HepG2 (cell line): Measurements from ENCODE around the gene SATB2. TPM values are rescaled to one million over a fixed set of nuclear protein-coding genes. Genes with fewer than 3 reads are reported as not detected.
A peak's percentile ranks its signal among the peaks of the same experiment; 100 is the strongest.

Experiments used
- CBX2 ChIP-seq, 2 experiments: fragments of 200-600 bp in 1 of 2; sonication (generic); formaldehyde crosslinking in 1 of 2; IDR thresholded peaks; 2 replicates each; pipeline versions ENCODE4 v1.7.0 to v1.8.1; 2018 to 2022; ENCODE audit warnings: low read depth in 2 of 2, low read length in 1 of 2, mild to moderate bottlenecking in 1 of 2, missing genetic modification reagents in 1 of 2
- CEBPB ChIP-seq: IDR thresholded peaks from 2 replicates; pipeline ENCODE4 v1.6.1; 2011; ENCODE audit warnings: low read depth, low read length, improper control_type of control experiment, borderline replicate concordance
- CEBPG ChIP-seq: IDR thresholded peaks from 2 replicates; pipeline ENCODE4 v1.6.1; 2016
- EZH2 ChIP-seq: conservative IDR thresholded peaks from 2 replicates; pipeline ENCODE4 v1.6.1; 2012; ENCODE audit warnings: mild to moderate bottlenecking, low read depth, low read length, moderate library complexity
- KDM6A ChIP-seq: IDR thresholded peaks from 2 replicates; pipeline ENCODE4 v1.6.1; 2016; ENCODE audit warnings: low read depth
- MATR3 ChIP-seq: sonication (generic); formaldehyde crosslinking; IDR thresholded peaks from 2 replicates; pipeline ENCODE4 v1.4.0; 2020; ENCODE audit warnings: missing genetic modification reagents
- NCOR1 ChIP-seq: fragments of 200-600 bp; sonication (generic); IDR thresholded peaks from 2 replicates; pipeline ENCODE4 v1.7.0; 2017; ENCODE audit warnings: antibody characterized with exemption, low read length, borderline replicate concordance
- POLR2AphosphoS2 ChIP-seq: IDR thresholded peaks from 2 replicates; pipeline ENCODE4 v1.6.1; 2011; ENCODE audit warnings: low read depth, low read length, improper control_type of control experiment
- THAP11 ChIP-seq: IDR thresholded peaks from 2 replicates; pipeline ENCODE4 v1.6.1; 2016; ENCODE audit warnings: missing biosample characterization, missing genetic modification reagents
- ZFP36L1 ChIP-seq: sonication (generic); formaldehyde crosslinking; IDR thresholded peaks from 2 replicates; pipeline ENCODE4 v1.8.0; 2022; ENCODE audit warnings: mild to moderate bottlenecking, missing genetic modification reagents, moderate library complexity
- ZNF382 ChIP-seq: sonication (generic); formaldehyde crosslinking; IDR thresholded peaks from 2 replicates; pipeline ENCODE4 v1.5.0; 2020; ENCODE audit warnings: missing genetic modification reagents, mild to moderate bottlenecking, borderline replicate concordance
- ZNF557 ChIP-seq: sonication (generic); formaldehyde crosslinking; IDR thresholded peaks from 2 replicates; pipeline ENCODE4 v1.4.0; 2020; ENCODE audit warnings: missing genetic modification reagents
- ZNF577 ChIP-seq: sonication (generic); formaldehyde crosslinking; IDR thresholded peaks from 2 replicates; pipeline ENCODE4 v1.4.0; 2020; ENCODE audit warnings: mild to moderate bottlenecking, low read depth, missing genetic modification reagents, borderline replicate concordance
- ZNF660 ChIP-seq: sonication (generic); formaldehyde crosslinking; IDR thresholded peaks from 2 replicates; pipeline ENCODE4 v1.5.1; 2020; ENCODE audit warnings: mild to moderate bottlenecking, low read depth, missing genetic modification reagents, borderline replicate concordance
- ZNF790 ChIP-seq: sonication (generic); formaldehyde crosslinking; IDR thresholded peaks from 2 replicates; pipeline ENCODE4 v1.8.0; 2022; ENCODE audit warnings: missing genetic modification reagents, mild to moderate bottlenecking, borderline replicate concordance
- ZNF841 ChIP-seq: sonication (generic); formaldehyde crosslinking; IDR thresholded peaks from 2 replicates; pipeline ENCODE4 v1.8.1; 2023; ENCODE audit warnings: missing genetic modification reagents, borderline replicate concordance
- polyA plus RNA-seq, 8 experiments: library from polyadenylated mRNA; depleted of rRNA in 3 of 8; stranded (reverse) in 7 of 8; unstranded in 1 of 8; fragments of >200 nt; fragmentation: Illumina TruSeq in 4 of 8; extraction: Trizol in 4 of 8; gene quantifications; 2 replicates each; pipeline versions ENCODE4 v1.2.1 to v1.2.3, GENCODE V29; 2011 to 2016; ENCODE audit warnings: low read depth in 4 of 8, missing spikeins in 1 of 8, mixed read lengths in 1 of 8; ENCODE audit not compliant: insufficient read depth in 1 of 8
- total RNA-seq, 5 experiments: library from RNA; depleted of rRNA; stranded (reverse); fragments of >200 nt; fragmentation: Illumina TruSeq; extraction: Trizol; gene quantifications; 2 replicates each; pipeline ENCODE4 v1.2.3, GENCODE V29; 2016; ENCODE audit warnings: low read depth in 1 of 5
- TF ChIP-seq, protein P1 (sequence below), 2 experiments: fragments of 450-650 bp in 1 of 2; sonication (generic) in 1 of 2; formaldehyde crosslinking in 1 of 2; IDR thresholded peaks; 2 replicates each; pipeline versions ENCODE4 v1.6.1 to v1.8.0; 2016 to 2022; ENCODE audit warnings: antibody characterized with exemption in 1 of 2, mild to moderate bottlenecking in 1 of 2, missing genetic modification reagents in 1 of 2
- TF ChIP-seq, protein P2 (sequence below): sonication (generic); formaldehyde crosslinking; IDR thresholded peaks from 2 replicates; pipeline ENCODE4 v1.8.1; 2023; ENCODE audit warnings: mild to moderate bottlenecking, missing genetic modification reagents, borderline replicate concordance
- TF ChIP-seq, protein P3 (sequence below): sonication (generic); formaldehyde crosslinking; IDR thresholded peaks from 2 replicates; pipeline ENCODE4 v1.4.0; 2020; ENCODE audit warnings: missing genetic modification reagents

SATB2 gene
- total and polyA plus RNA-seq, 2 of the 13 experiments (the other 11 are each of a cell fraction or from before 2014, with no cell fraction given) = 2.5 to 5.5 TPM

DNA sequence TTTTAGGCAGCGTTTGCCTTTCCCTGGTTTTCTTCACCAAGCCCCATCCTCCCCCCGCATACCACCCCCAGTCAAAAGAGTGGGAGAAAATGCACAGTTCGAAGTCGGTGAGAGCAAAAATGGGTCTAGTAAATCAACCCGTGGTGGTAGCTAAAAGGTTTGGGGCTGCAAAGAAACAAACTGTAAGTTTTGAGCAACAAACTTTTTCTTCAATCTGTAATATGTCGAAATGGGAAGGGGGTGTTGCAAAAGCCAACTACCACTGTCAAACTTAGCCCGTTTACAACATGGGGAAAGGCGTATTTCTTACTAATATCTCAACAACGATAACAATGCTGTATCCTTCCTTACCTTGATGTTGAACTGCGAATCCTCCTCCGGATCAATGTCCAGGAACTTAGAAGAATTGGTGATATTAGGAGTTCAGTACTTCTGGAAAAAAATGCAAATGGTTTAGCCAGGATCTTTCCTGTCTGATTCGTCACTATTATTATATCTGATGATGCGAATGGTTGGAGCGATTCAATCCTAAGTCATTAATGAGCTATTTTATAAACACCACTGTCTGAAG is 2.4 kb upstream of the SATB2 start (continued):
- TF ChIP-seq, protein P1, sequence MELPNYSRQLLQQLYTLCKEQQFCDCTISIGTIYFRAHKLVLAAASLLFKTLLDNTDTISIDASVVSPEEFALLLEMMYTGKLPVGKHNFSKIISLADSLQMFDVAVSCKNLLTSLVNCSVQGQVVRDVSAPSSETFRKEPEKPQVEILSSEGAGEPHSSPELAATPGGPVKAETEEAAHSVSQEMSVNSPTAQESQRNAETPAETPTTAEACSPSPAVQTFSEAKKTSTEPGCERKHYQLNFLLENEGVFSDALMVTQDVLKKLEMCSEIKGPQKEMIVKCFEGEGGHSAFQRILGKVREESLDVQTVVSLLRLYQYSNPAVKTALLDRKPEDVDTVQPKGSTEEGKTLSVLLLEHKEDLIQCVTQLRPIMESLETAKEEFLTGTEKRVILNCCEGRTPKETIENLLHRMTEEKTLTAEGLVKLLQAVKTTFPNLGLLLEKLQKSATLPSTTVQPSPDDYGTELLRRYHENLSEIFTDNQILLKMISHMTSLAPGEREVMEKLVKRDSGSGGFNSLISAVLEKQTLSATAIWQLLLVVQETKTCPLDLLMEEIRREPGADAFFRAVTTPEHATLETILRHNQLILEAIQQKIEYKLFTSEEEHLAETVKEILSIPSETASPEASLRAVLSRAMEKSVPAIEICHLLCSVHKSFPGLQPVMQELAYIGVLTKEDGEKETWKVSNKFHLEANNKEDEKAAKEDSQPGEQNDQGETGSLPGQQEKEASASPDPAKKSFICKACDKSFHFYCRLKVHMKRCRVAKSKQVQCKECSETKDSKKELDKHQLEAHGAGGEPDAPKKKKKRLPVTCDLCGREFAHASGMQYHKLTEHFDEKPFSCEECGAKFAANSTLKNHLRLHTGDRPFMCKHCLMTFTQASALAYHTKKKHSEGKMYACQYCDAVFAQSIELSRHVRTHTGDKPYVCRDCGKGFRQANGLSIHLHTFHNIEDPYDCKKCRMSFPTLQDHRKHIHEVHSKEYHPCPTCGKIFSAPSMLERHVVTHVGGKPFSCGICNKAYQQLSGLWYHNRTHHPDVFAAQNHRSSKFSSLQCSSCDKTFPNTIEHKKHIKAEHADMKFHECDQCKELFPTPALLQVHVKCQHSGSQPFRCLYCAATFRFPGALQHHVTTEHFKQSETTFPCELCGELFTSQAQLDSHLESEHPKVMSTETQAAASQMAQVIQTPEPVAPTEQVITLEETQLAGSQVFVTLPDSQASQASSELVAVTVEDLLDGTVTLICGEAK (IDR thresholded peaks at IDR 0.05) = no peak
- TF ChIP-seq, protein P1 (CRISPR knock-in tag; IDR thresholded peaks at IDR 0.05) = no peak
- no peak for TF ChIP-seq ZNF577 (CRISPR knock-in tag)
- TF ChIP-seq NCOR1 = no peak
- TF ChIP-seq CEBPG (CRISPR knock-in tag) = peak; percentile 64
- no peak for TF ChIP-seq ZNF841 (CRISPR knock-in tag)
- 0 out of 2 replicates have a peak, but pooled peaks have one; percentile 28 for TF ChIP-seq CBX2 (IDR thresholded peaks at IDR 0.05; ENCODE audit: low read depth, low read length)
- peak; percentile 30; the same call in 1 of the 2 replicates for TF ChIP-seq CBX2 (CRISPR knock-in tag; IDR thresholded peaks at IDR 0.05; ENCODE audit: low read depth)
- TF ChIP-seq ZFP36L1 (CRISPR knock-in tag) = no peak
- no peak for TF ChIP-seq ZNF790 (CRISPR knock-in tag)
- TF ChIP-seq ZNF660 (CRISPR knock-in tag) = no peak
- TF ChIP-seq, protein P2, sequence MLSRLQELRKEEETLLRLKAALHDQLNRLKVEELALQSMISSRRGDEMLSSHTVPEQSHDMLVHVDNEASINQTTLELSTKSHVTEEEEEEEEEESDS = 0 out of 2 replicates have a peak, but pooled peaks have one; percentile 55
- TF ChIP-seq KDM6A (CRISPR knock-in tag) = no peak
- TF ChIP-seq, protein P3, sequence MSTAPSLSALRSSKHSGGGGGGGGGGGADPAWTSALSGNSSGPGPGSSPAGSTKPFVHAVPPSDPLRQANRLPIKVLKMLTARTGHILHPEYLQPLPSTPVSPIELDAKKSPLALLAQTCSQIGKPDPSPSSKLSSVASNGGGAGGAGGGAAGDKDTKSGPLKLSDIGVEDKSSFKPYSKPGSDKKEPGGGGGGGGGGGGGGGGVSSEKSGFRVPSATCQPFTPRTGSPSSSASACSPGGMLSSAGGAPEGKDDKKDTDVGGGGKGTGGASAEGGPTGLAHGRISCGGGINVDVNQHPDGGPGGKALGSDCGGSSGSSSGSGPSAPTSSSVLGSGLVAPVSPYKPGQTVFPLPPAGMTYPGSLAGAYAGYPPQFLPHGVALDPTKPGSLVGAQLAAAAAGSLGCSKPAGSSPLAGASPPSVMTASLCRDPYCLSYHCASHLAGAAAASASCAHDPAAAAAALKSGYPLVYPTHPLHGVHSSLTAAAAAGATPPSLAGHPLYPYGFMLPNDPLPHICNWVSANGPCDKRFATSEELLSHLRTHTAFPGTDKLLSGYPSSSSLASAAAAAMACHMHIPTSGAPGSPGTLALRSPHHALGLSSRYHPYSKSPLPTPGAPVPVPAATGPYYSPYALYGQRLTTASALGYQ = no peak
- no peak for TF ChIP-seq THAP11 (CRISPR knock-in tag)
- TF ChIP-seq MATR3 = no peak
- no peak for TF ChIP-seq ZNF382 (CRISPR knock-in tag)
- no peak for TF ChIP-seq POLR2AphosphoS2
- peak; percentile 90 for TF ChIP-seq CEBPB
- TF ChIP-seq EZH2 = 0 out of 2 replicates have a peak, but pooled peaks have one; percentile 46
- no peak for TF ChIP-seq ZNF557 (CRISPR knock-in tag)
